DMS 273 treated with DMSO at 0.1 percent for 48 hours (cell line): Measurements from ENCODE around the gene NUP50.

ENCODE experiments used
- DNase-seq: peaks from one replicate; lab custom pipeline; 2025; lab: John Stamatoyannopoulos, UW

NUP50 gene

GRCh38 chr22:45230026-45230721 is 66.4 kb downstream of the NUP50 start:
- no peak for DNase-seq

GRCh38 chr22:45231293-45231692 is 67.6 kb downstream of the NUP50 start:
- no peak for DNase-seq

- no peak for DNase-seq
These were observed 69.7 kb downstream of the NUP50 start for GRCh38 chr22:45233386-45233785.

- no peak for DNase-seq
These were observed 70.1 kb downstream of the NUP50 start for GRCh38 chr22:45233827-45234226.

GRCh38 chr22:45235101-45235777 is 71.5 kb downstream of the NUP50 start:
- DNase-seq = no peak

GRCh38 chr22:45235851-45236342 is 72.2 kb downstream of the NUP50 start:
- DNase-seq = no peak

- no peak for DNase-seq
These were observed 73.6 kb downstream of the NUP50 start for GRCh38 chr22:45237065-45237990.
